Endothelial cell of umbilical vein (primary cell): ENCODE measurements around the gene TTC33. TPM values are rescaled to one million over a fixed set of nuclear protein-coding genes. Genes with fewer than 3 reads are reported as not detected.

Experiments used
- BruUV-seq: library from RNA; stranded (reverse); fragments of 400-500 nt; replicated peaks from 2 replicates; lab custom pipeline; 2021; lab: Mats Ljungman, UMichigan
- CTCF ChIA-PET: fragments of 300-600, 350-600 bp; sonication (Branson Sonifier 250); formaldehyde crosslinking; loops from one replicate; lab custom pipeline; 2021; ENCODE audit warnings: antibody characterized with exemption, inconsistent platforms; lab: Charles Lee
- POLR2A ChIA-PET: fragments of 300-600, 350-600 bp; sonication (Branson Sonifier 250); formaldehyde crosslinking; loops from one replicate; lab custom pipeline; 2021; ENCODE audit warnings: antibody characterized with exemption, inconsistent platforms; lab: Charles Lee
- DNase-seq: peaks from one replicate; pipeline ENCODE4 v3.0.0-alpha.2; 2011; ENCODE audit warnings: low read depth, low spot score
- FAIRE-seq: peaks from 2 replicates; lab custom pipeline; 2011; peaks lifted over from hg19 to GRCh38; lab: Jason Lieb, UNC
- H2AFZ ChIP-seq: 2 replicates; pipeline ENCODE4 v1.6.0; 2012; ENCODE audit warnings: low read depth, low read length, control low read depth, inconsistent platforms
- H3K27ac ChIP-seq: 2 replicates; pipeline ENCODE4 v1.5.1; 2011; ENCODE audit warnings: low read depth, mild to moderate bottlenecking, control low read depth, low read length, moderate library complexity; ENCODE audit not compliant: insufficient read depth
- H3K27me3 ChIP-seq, 2 experiments: 2 replicates each; pipeline versions ENCODE4 v1.6.0 to v1.6.1; 2011; ENCODE audit warnings: low read length in 2 of 2, mixed read lengths in 1 of 2; ENCODE audit not compliant: control insufficient read depth in 2 of 2, insufficient read depth in 2 of 2
- H3K36me3 ChIP-seq, 2 experiments: 2 replicates in 1 of 2; 3 replicates in 1 of 2; pipeline ENCODE4 v1.5.1; 2011; ENCODE audit warnings: low read length in 2 of 2, mild to moderate bottlenecking in 1 of 2, moderate library complexity in 1 of 2; ENCODE audit not compliant: control insufficient read depth in 2 of 2, insufficient read depth in 2 of 2; ENCODE audit errors: extremely low read depth in 1 of 2
- H3K4me1 ChIP-seq: 3 replicates; pipeline ENCODE4 v1.5.1; 2011; ENCODE audit warnings: mild to moderate bottlenecking, low read length; ENCODE audit not compliant: control insufficient read depth, insufficient read depth; ENCODE audit errors: extremely low read depth
- H3K4me2 ChIP-seq: 2 replicates; pipeline ENCODE4 v1.6.1; 2011; ENCODE audit warnings: low read length, control low read depth, mixed read lengths; ENCODE audit not compliant: insufficient read depth
- H3K4me3 ChIP-seq, 3 experiments: fragments of 200-600 bp in 1 of 3; sonication (generic), shearing (Covaris generic) in 1 of 3; replicated peaks in 1 of 3; 2 replicates each; pipeline ENCODE4 v1.5.1; 2011 to 2016; ENCODE audit warnings: control low read depth in 3 of 3, low read length in 3 of 3, mild to moderate bottlenecking in 2 of 3, inconsistent platforms in 1 of 3, low read depth in 1 of 3, moderate library complexity in 1 of 3; ENCODE audit not compliant: insufficient read depth in 1 of 3
- H3K79me2 ChIP-seq: 2 replicates; pipeline ENCODE4 v1.6.0; 2012; ENCODE audit warnings: low read length, inconsistent platforms; ENCODE audit not compliant: control insufficient read depth, insufficient read depth
- H3K9ac ChIP-seq: replicated peaks from 2 replicates; pipeline ENCODE3; 2011; ENCODE audit warnings: low read length, control low read depth; ENCODE audit not compliant: insufficient read depth; ENCODE audit errors: extremely low read depth
- H3K9me1 ChIP-seq: replicated peaks from 3 replicates; pipeline ENCODE4 v1.6.0; 2011; ENCODE audit warnings: mild to moderate bottlenecking, low read length; ENCODE audit not compliant: control insufficient read depth, insufficient read depth; ENCODE audit errors: extremely low read depth
- H3K9me3 ChIP-seq: replicated peaks from 2 replicates; pipeline ENCODE4 v1.5.1; 2012; ENCODE audit warnings: low read length, inconsistent platforms; ENCODE audit not compliant: control insufficient read depth, insufficient read depth
- H4K20me1 ChIP-seq: replicated peaks from 2 replicates; pipeline ENCODE3; 2011; ENCODE audit warnings: mild to moderate bottlenecking, low read length; ENCODE audit not compliant: control insufficient read depth, insufficient read depth; ENCODE audit errors: extremely low read depth
- EZH2 ChIP-seq: IDR thresholded peaks from 2 replicates; pipeline ENCODE4 v1.6.1; 2012; ENCODE audit warnings: borderline replicate concordance, low read depth, mild to moderate bottlenecking, moderate library complexity, low read length, inconsistent platforms; ENCODE audit not compliant: severe bottlenecking
- FOS ChIP-seq: IDR thresholded peaks from 2 replicates; pipeline ENCODE4 v1.6.1; 2011; ENCODE audit warnings: mild to moderate bottlenecking, low read length, moderate library complexity, borderline replicate concordance; ENCODE audit not compliant: insufficient read depth
- GATA2 ChIP-seq: IDR thresholded peaks from 2 replicates; pipeline ENCODE4 v1.7.0; 2011; ENCODE audit warnings: low read depth, mild to moderate bottlenecking, moderate library complexity, mixed read lengths, low read length; ENCODE audit not compliant: insufficient read length, insufficient read depth
- JUN ChIP-seq: IDR thresholded peaks from 2 replicates; pipeline ENCODE4 v1.6.1; 2011; ENCODE audit warnings: borderline replicate concordance, low read depth; ENCODE audit not compliant: insufficient read length, insufficient read depth
- MYC ChIP-seq: IDR thresholded peaks from one replicate; pipeline ENCODE4 v1.6.1; 2011; ENCODE audit warnings: mild to moderate bottlenecking, low read depth, low read length
- POLR2A ChIP-seq: IDR thresholded peaks from 2 replicates; pipeline ENCODE4 v1.6.1; 2012; ENCODE audit warnings: low read depth, mild to moderate bottlenecking, control low read depth, low read length
- POLR2AphosphoS5 ChIP-seq: IDR thresholded peaks from 2 replicates; pipeline ENCODE4 v1.6.1; 2012; ENCODE audit warnings: low read depth, mild to moderate bottlenecking, control low read depth, low read length, moderate library complexity; ENCODE audit not compliant: insufficient read depth
- dilution Hi-C: fragments of 300-500 bp; cut with MboI; formaldehyde crosslinking; loops from one replicate; pipeline ENCODE4 v1.15.0; 2019; ENCODE audit warnings: low sequenced_read_pairs; ENCODE audit not compliant: extremely low pct_ligation_motif_present
- intact Hi-C: fragments of 100-400 bp; cut with micrococcal nuclease; formaldehyde crosslinking; loops from one replicate; pipeline ENCODE4 v1.10.0; 2022
- polyA plus RNA-seq, 4 experiments: library from polyadenylated mRNA; depleted of rRNA in 3 of 4; stranded (reverse) in 3 of 4; unstranded in 1 of 4; fragments of >200 nt; gene quantifications; 2 replicates each; pipeline versions ENCODE4 v1.2.1 to v1.2.3, GENCODE V29; 2011 to 2012; ENCODE audit warnings: missing spikeins in 1 of 4
- total RNA-seq: library from RNA; stranded (reverse); gene quantifications from 2 replicates; pipeline ENCODE4 v1.2.3, GENCODE V29; 2021
- TF ChIP-seq, protein P1 (sequence below), 2 donors: IDR thresholded peaks; 1 replicate in 1 of 2; 2 replicates in 1 of 2; pipeline ENCODE4 v1.5.1; 2011; ENCODE audit warnings: low read length in 2 of 2, mild to moderate bottlenecking in 2 of 2, moderate library complexity in 2 of 2, control low read depth in 1 of 2, inconsistent platforms in 1 of 2, low read depth in 1 of 2; ENCODE audit not compliant: insufficient read depth in 1 of 2; ENCODE audit errors: extremely low read depth in 1 of 2
- TF ChIP-seq, protein P2 (sequence below): IDR thresholded peaks from 2 replicates; pipeline ENCODE4 v1.6.1; 2011; ENCODE audit not compliant: insufficient read depth, insufficient read length

The TTC33 gene
- total and polyA plus RNA-seq, 2 donors (not counting 3 experiments of a cell fraction or from before 2014, with no cell fraction given) = 2.2 to 11.7 TPM

DNA sequence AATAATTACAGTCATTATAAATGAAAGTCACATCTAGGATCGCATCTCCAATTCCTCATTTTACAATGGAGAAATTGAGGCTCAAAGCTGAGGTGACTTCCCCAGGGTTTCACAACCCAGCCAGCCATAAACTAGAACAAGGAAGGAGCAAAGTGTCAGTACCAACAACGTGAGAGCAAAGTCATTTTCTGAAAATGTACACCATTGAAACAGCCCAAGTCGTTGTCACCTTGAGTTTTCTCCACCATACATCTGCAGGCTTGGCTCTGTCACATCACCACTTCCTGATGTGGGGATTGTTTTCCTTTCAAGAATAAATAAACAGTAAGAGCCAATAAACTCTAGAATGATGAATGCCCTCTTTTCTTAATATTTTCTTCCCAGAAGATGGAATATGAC lies 260.5 kb downstream of the TTC33 start:
- no peaks in the 10 kb centered on the region for H3K9me3 ChIP-seq
- no peak overlapping the region for H3K4me3 ChIP-seq
- H3K36me3 ChIP-seq = no peaks in the 10 kb centered on the region
- FAIRE-seq (no peak), DNase-seq (no peak)
- H3K79me2 ChIP-seq = no peaks in the 10 kb centered on the region
- H4K20me1 ChIP-seq = no peaks in the 10 kb centered on the region
- no TSS peak for BruUV-seq
- TF ChIP-seq FOS = no peak
- no peak for TF ChIP-seq POLR2AphosphoS5
- H3K9me1 ChIP-seq = no peaks in the 10 kb centered on the region
- intact Hi-C loops = no loop called here
- H2AFZ ChIP-seq = no peak overlapping the region
- no peaks in the 10 kb centered on the region for H3K27me3 ChIP-seq
- H3K9ac ChIP-seq = no peak overlapping the region
- H3K4me1 ChIP-seq = peaks cover 7% of the 10 kb centered on the region
- CTCF ChIA-PET = no interaction called here
- H3K4me2 ChIP-seq = no peak overlapping the region
- dilution Hi-C loops = no loop called here
- H3K27ac ChIP-seq = no peak overlapping the region
- POLR2A ChIA-PET = no interaction called here

DNA sequence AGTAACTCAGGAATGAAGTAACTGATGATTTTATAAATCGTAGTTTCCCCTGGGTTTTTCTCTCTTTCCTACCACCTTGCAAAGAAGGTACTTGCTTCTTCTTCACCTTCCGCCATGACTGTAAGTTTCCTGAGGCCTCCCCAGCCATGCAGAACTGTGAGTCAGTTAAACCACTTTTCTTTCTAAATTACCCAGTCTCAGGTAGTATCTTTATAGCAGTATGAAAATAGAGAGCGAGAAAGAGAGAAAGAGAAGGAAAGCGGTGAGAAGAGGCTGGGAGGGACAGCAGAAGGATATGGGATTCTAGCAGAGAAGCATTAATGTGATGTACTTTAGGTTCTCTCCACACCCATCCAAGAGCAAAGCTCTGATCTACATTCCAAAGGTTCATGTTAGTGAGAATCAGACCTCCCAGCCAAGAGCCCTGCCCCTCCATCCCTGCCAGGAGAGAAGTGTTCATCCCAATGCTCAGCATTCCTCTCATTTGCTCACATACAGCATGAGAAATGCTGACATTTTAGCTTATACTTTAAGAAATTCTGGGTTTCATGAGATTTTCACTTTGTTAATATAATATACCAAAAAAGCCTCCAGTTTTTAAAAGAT lies 261.0 kb downstream of the TTC33 start:
- Histone ChIP-seq H3K4me2 (no peak overlapping the region), H2AFZ (no peak overlapping the region), H3K9me3 (no peaks in the 10 kb centered on the region), H3K27me3 (no peaks in the 10 kb centered on the region), H3K79me2 (no peaks in the 10 kb centered on the region), H3K36me3 (no peaks in the 10 kb centered on the region), H3K9me1 (no peaks in the 10 kb centered on the region), H4K20me1 (no peaks in the 10 kb centered on the region), H3K9ac (no peak overlapping the region), H3K4me3 (no peak overlapping the region), H3K4me1 (peaks cover 7% of the 10 kb centered on the region), H3K27ac (no peak overlapping the region)
- TF ChIP-seq, protein P1, sequence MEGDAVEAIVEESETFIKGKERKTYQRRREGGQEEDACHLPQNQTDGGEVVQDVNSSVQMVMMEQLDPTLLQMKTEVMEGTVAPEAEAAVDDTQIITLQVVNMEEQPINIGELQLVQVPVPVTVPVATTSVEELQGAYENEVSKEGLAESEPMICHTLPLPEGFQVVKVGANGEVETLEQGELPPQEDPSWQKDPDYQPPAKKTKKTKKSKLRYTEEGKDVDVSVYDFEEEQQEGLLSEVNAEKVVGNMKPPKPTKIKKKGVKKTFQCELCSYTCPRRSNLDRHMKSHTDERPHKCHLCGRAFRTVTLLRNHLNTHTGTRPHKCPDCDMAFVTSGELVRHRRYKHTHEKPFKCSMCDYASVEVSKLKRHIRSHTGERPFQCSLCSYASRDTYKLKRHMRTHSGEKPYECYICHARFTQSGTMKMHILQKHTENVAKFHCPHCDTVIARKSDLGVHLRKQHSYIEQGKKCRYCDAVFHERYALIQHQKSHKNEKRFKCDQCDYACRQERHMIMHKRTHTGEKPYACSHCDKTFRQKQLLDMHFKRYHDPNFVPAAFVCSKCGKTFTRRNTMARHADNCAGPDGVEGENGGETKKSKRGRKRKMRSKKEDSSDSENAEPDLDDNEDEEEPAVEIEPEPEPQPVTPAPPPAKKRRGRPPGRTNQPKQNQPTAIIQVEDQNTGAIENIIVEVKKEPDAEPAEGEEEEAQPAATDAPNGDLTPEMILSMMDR (IDR thresholded peaks at IDR 0.05; ENCODE audit: extremely low read depth in 1 of 2, insufficient read depth in 1 of 2, low read depth in 1 of 2, low read length in 2 of 2) = no peak
- no peak for TF ChIP-seq POLR2A
- TF ChIP-seq GATA2 = no peak
- TF ChIP-seq, protein P2, sequence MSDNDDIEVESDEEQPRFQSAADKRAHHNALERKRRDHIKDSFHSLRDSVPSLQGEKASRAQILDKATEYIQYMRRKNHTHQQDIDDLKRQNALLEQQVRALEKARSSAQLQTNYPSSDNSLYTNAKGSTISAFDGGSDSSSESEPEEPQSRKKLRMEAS = no peak
- TF ChIP-seq FOS = no peak
- TF ChIP-seq MYC = no peak
- no peak for TF ChIP-seq EZH2
- TF ChIP-seq POLR2AphosphoS5 = no peak
- TF ChIP-seq JUN = no peak
- no peak for DNase-seq
- ChIA-PET POLR2A (no interaction called here), CTCF (no interaction called here)
- intact Hi-C loops = no loop called here
- no TSS peak for BruUV-seq
- dilution Hi-C loops = no loop called here
- no peak for FAIRE-seq
